ENCODE measurements around the gene THAP7. TPM values are rescaled to one million over a fixed set of nuclear protein-coding genes. Genes with fewer than 3 reads are reported as not detected.

THAP7 gene
- total and polyA plus RNA-seq, 2 donors (not counting 1 experiment from before 2014, with no cell fraction given): 37.7 to 70.1 TPM

- TF ChIP-seq CTCF (IDR thresholded peaks at IDR 0.05) (no peak), EZH2 (IDR thresholded peaks at IDR 0.05; ENCODE audit: borderline replicate concordance, insufficient read depth, low read depth, low read length, poor library complexity, severe bottlenecking) (no peak)
- no peak overlapping the region for H3K9ac ChIP-seq (ENCODE audit: low read length)
- H4K20me1 ChIP-seq (ENCODE audit: control insufficient read depth, insufficient read depth, low read length, poor library complexity, severe bottlenecking): no peaks in the 10 kb centered on the region
- ChIA-PET CTCF (no interaction called here), POLR2A (no interaction called here)
- ATAC-seq (ENCODE audit: low read depth) (no peak), DNase-seq (no peak)
- Mint-ChIP-seq H3K9me3 (ENCODE audit: insufficient read depth) (no peaks in the 10 kb centered on the region), H3K27ac (no peak overlapping the region), H3K4me1 (peaks cover 1% of the 10 kb centered on the region), H3K4me3 (no peak overlapping the region), H3K27me3 (peaks cover 39% of the 10 kb centered on the region)
- H3K27me3 ChIP-seq (replicated peaks in 1 of 4; ENCODE audit: control extremely low read depth in 1 of 4, control insufficient read depth in 3 of 4, insufficient read depth in 4 of 4, low read length in 3 of 4): peaks cover 0 to 31% (median 8%) of the 10 kb centered on the region in 4 experiments
- no peak overlapping the region for H3K4me2 ChIP-seq (replicated peaks; ENCODE audit: low read depth, low read length, poor library complexity, severe bottlenecking)
- no peaks in the 10 kb centered on the region for H3K36me3 ChIP-seq (replicated peaks in 1 of 2; ENCODE audit: control extremely low read depth in 1 of 2, control insufficient read depth in 1 of 2, extremely low read depth in 1 of 2, insufficient read depth in 2 of 2, low read length in 1 of 2)
- H3K9me3 ChIP-seq (ENCODE audit: control extremely low read depth in 1 of 3, control insufficient read depth in 2 of 3, insufficient read depth in 1 of 3, low read length in 2 of 3): peaks cover 0 to 3% (median 0%) of the 10 kb centered on the region in 3 donors
- H3K4me1 ChIP-seq (ENCODE audit: control insufficient read depth in 2 of 2, insufficient read depth in 2 of 2, low read length in 2 of 2): peaks cover 3 to 6% of the 10 kb centered on the region in 2 donors
- WGBS (ENCODE audit: insufficient coverage): 95% methylated on average over 39 of the region's 40 CpGs
- H3K79me2 ChIP-seq (ENCODE audit: control insufficient read depth, insufficient read depth, low read length): no peaks in the 10 kb centered on the region
- intact Hi-C loops (cut with micrococcal nuclease): no loop called here
- no peak overlapping the region for H3K27ac ChIP-seq (ENCODE audit: low read length in 2 of 2)
- H3K4me3 ChIP-seq (ENCODE audit: control extremely low read depth in 1 of 5, extremely low read depth in 1 of 5, insufficient read depth in 1 of 5, low read depth in 2 of 5, low read length in 4 of 5): no peak overlapping the region
- H2AFZ ChIP-seq (ENCODE audit: insufficient read depth, low read depth, low read length, poor library complexity, severe bottlenecking): no peak overlapping the region
Measured at GRCh38 chr22:21030621-21031544, 29.0 kb upstream of the THAP7 start.

GRCh38 chr22:21030032-21030431 is 28.1 kb upstream of the THAP7 start:
- Histone ChIP-seq H3K27me3 (replicated peaks in 1 of 4; ENCODE audit: control extremely low read depth in 1 of 4, control insufficient read depth in 3 of 4, insufficient read depth in 4 of 4, low read length in 3 of 4) (peaks cover 0 to 31% (median 8%) of the 10 kb centered on the region in 4 experiments), H2AFZ (ENCODE audit: insufficient read depth, low read depth, low read length, poor library complexity, severe bottlenecking) (no peak overlapping the region), H4K20me1 (ENCODE audit: control insufficient read depth, insufficient read depth, low read length, poor library complexity, severe bottlenecking) (no peaks in the 10 kb centered on the region), H3K27ac (ENCODE audit: low read length in 2 of 2) (no peak overlapping the region), H3K9ac (ENCODE audit: low read length) (no peak overlapping the region), H3K4me2 (replicated peaks; ENCODE audit: low read depth, low read length, poor library complexity, severe bottlenecking) (no peak overlapping the region), H3K36me3 (replicated peaks in 1 of 2; ENCODE audit: control extremely low read depth in 1 of 2, control insufficient read depth in 1 of 2, extremely low read depth in 1 of 2, insufficient read depth in 2 of 2, low read length in 1 of 2) (no peaks in the 10 kb centered on the region), H3K9me3 (ENCODE audit: control extremely low read depth in 1 of 3, control insufficient read depth in 2 of 3, insufficient read depth in 1 of 3, low read length in 2 of 3) (peaks cover 0 to 3% (median 0%) of the 10 kb centered on the region in 3 donors), H3K79me2 (ENCODE audit: control insufficient read depth, insufficient read depth, low read length) (no peaks in the 10 kb centered on the region), H3K4me1 (ENCODE audit: control insufficient read depth in 2 of 2, insufficient read depth in 2 of 2, low read length in 2 of 2) (peaks cover 3 to 6% of the 10 kb centered on the region in 2 donors), H3K4me3 (ENCODE audit: control extremely low read depth in 1 of 5, extremely low read depth in 1 of 5, insufficient read depth in 1 of 5, low read depth in 2 of 5, low read length in 4 of 5) (no peak overlapping the region)
- no peak for TF ChIP-seq CTCF (IDR thresholded peaks at IDR 0.05)
- TF ChIP-seq EZH2 (IDR thresholded peaks at IDR 0.05; ENCODE audit: borderline replicate concordance, insufficient read depth, low read depth, low read length, poor library complexity, severe bottlenecking): no peak
- H3K4me3 Mint-ChIP-seq: no peak overlapping the region
- intact Hi-C loops (cut with micrococcal nuclease): no loop called here
- no peaks in the 10 kb centered on the region for H3K9me3 Mint-ChIP-seq (ENCODE audit: insufficient read depth)
- no peak for DNase-seq
- CTCF ChIA-PET: no interaction called here
- peaks cover 40% of the 10 kb centered on the region for H3K27me3 Mint-ChIP-seq
- POLR2A ChIA-PET: no interaction called here
- H3K27ac Mint-ChIP-seq: no peak overlapping the region
- ATAC-seq (ENCODE audit: low read depth): no peak
- H3K4me1 Mint-ChIP-seq: peaks cover 4% of the 10 kb centered on the region
- 87% methylated on average over 15 of the region's 15 CpGs for WGBS (ENCODE audit: insufficient coverage)
